ENCODE measurements around the gene RTP3. TPM values are rescaled to one million over a fixed set of nuclear protein-coding genes. Genes with fewer than 3 reads are reported as not detected.

RTP3 gene
- total RNA-seq, 1 experiment from 2014 or later, result not detected

- no peaks in the 10 kb centered on the region for H3K27me3 ChIP-seq (replicated peaks; ENCODE audit: control insufficient read depth, insufficient read depth, low read length)
- no peak overlapping the region for H3K27ac Mint-ChIP-seq (ENCODE audit: unreplicated experiment)
- H3K27me3 Mint-ChIP-seq (ENCODE audit: insufficient read depth, unreplicated experiment), result peaks cover 3% of the 10 kb centered on the region
- H3K4me1 Mint-ChIP-seq (ENCODE audit: low read depth, unreplicated experiment), result peaks cover 14% of the 10 kb centered on the region
- H3K4me1 ChIP-seq, result no peaks in the 10 kb centered on the region
- H3K9me3 ChIP-seq, result no peaks in the 10 kb centered on the region
- no peak for DNase-seq
- BruUV-seq (replicated peaks), result no TSS peak
- no peak overlapping the region for H3K4me3 ChIP-seq (ENCODE audit: low read depth, low read length)
- TF ChIP-seq, protein P1, sequence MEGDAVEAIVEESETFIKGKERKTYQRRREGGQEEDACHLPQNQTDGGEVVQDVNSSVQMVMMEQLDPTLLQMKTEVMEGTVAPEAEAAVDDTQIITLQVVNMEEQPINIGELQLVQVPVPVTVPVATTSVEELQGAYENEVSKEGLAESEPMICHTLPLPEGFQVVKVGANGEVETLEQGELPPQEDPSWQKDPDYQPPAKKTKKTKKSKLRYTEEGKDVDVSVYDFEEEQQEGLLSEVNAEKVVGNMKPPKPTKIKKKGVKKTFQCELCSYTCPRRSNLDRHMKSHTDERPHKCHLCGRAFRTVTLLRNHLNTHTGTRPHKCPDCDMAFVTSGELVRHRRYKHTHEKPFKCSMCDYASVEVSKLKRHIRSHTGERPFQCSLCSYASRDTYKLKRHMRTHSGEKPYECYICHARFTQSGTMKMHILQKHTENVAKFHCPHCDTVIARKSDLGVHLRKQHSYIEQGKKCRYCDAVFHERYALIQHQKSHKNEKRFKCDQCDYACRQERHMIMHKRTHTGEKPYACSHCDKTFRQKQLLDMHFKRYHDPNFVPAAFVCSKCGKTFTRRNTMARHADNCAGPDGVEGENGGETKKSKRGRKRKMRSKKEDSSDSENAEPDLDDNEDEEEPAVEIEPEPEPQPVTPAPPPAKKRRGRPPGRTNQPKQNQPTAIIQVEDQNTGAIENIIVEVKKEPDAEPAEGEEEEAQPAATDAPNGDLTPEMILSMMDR (IDR thresholded peaks at IDR 0.05; ENCODE audit: insufficient read depth in 1 of 2, low read depth in 1 of 2, low read length in 1 of 2, severe bottlenecking in 1 of 2, unreplicated experiment in 1 of 2), result no peak
- no peaks in the 10 kb centered on the region for H3K36me3 ChIP-seq (ENCODE audit: control insufficient read depth, insufficient read depth, low read length)
- ChIA-PET CTCF (no interaction called here), POLR2A (no interaction called here)
- no peak overlapping the region for H3K4me3 Mint-ChIP-seq (ENCODE audit: unreplicated experiment)
- peaks cover 8% of the 10 kb centered on the region for H3K9me3 Mint-ChIP-seq (ENCODE audit: unreplicated experiment)
- no peaks in the 10 kb centered on the region for H3K36me3 Mint-ChIP-seq (ENCODE audit: insufficient read depth, unreplicated experiment)
- intact Hi-C loops (cut with micrococcal nuclease; ENCODE audit: unreplicated experiment), result no loop called here
Observed at GRCh38 chr3:46538803-46539442, 41.1 kb downstream of the RTP3 start.

GRCh38 chr3:46539443-46540005, 41.7 kb downstream of the RTP3 start:
- Histone ChIP-seq H3K36me3 (ENCODE audit: control insufficient read depth, insufficient read depth, low read length) (no peaks in the 10 kb centered on the region), H3K27me3 (replicated peaks; ENCODE audit: control insufficient read depth, insufficient read depth, low read length) (no peaks in the 10 kb centered on the region), H3K9me3 (no peaks in the 10 kb centered on the region), H3K4me1 (no peaks in the 10 kb centered on the region), H3K4me3 (ENCODE audit: low read depth, low read length) (no peak overlapping the region)
- BruUV-seq (replicated peaks), result no TSS peak
- H3K9me3 Mint-ChIP-seq (ENCODE audit: unreplicated experiment), result peaks cover 2% of the 10 kb centered on the region
- no peak overlapping the region for H3K27ac Mint-ChIP-seq (ENCODE audit: unreplicated experiment)
- no peaks in the 10 kb centered on the region for H3K27me3 Mint-ChIP-seq (ENCODE audit: insufficient read depth, unreplicated experiment)
- peaks cover 14% of the 10 kb centered on the region for H3K4me1 Mint-ChIP-seq (ENCODE audit: low read depth, unreplicated experiment)
- no peak overlapping the region for H3K4me3 Mint-ChIP-seq (ENCODE audit: unreplicated experiment)
- H3K36me3 Mint-ChIP-seq (ENCODE audit: insufficient read depth, unreplicated experiment), result no peaks in the 10 kb centered on the region
- ChIA-PET POLR2A (no interaction called here), CTCF (no interaction called here)
- TF ChIP-seq, protein P1 (IDR thresholded peaks at IDR 0.05; ENCODE audit: insufficient read depth in 1 of 2, low read depth in 1 of 2, low read length in 1 of 2, severe bottlenecking in 1 of 2, unreplicated experiment in 1 of 2), result no peak
- DNase-seq, result no peak
- intact Hi-C loops (cut with micrococcal nuclease; ENCODE audit: unreplicated experiment), result loop anchor here (5.0 kb wide), 1 partner anchor 32 kb away; no protein-coding TSS in a partner anchor

- TF ChIP-seq, protein P1 (IDR thresholded peaks at IDR 0.05; ENCODE audit: insufficient read depth in 1 of 2, low read depth in 1 of 2, low read length in 1 of 2, severe bottlenecking in 1 of 2, unreplicated experiment in 1 of 2), result no peak
- no peaks in the 10 kb centered on the region for H3K36me3 ChIP-seq (ENCODE audit: control insufficient read depth, insufficient read depth, low read length)
- H3K9me3 ChIP-seq, result no peaks in the 10 kb centered on the region
- no peaks in the 10 kb centered on the region for H3K27me3 ChIP-seq (replicated peaks; ENCODE audit: control insufficient read depth, insufficient read depth, low read length)
- CTCF ChIA-PET, result interaction anchor here (0.5 kb wide), 1 partner anchor 15 kb away, joined by 3 read pairs; no protein-coding TSS in a partner anchor
- DNase-seq, result no peak
- no peaks in the 10 kb centered on the region for H3K9me3 Mint-ChIP-seq (ENCODE audit: unreplicated experiment)
- POLR2A ChIA-PET, result no interaction called here
- H3K4me1 Mint-ChIP-seq (ENCODE audit: low read depth, unreplicated experiment), result peaks cover 14% of the 10 kb centered on the region
- no TSS peak for BruUV-seq (replicated peaks)
- no peak overlapping the region for H3K27ac Mint-ChIP-seq (ENCODE audit: unreplicated experiment)
- no peak overlapping the region for H3K4me3 ChIP-seq (ENCODE audit: low read depth, low read length)
- no peaks in the 10 kb centered on the region for H3K36me3 Mint-ChIP-seq (ENCODE audit: insufficient read depth, unreplicated experiment)
- no peaks in the 10 kb centered on the region for H3K4me1 ChIP-seq
- intact Hi-C loops (cut with micrococcal nuclease; ENCODE audit: unreplicated experiment), result loop anchor here (5.0 kb wide), 1 partner anchor 33 kb away; no protein-coding TSS in a partner anchor
- H3K4me3 Mint-ChIP-seq (ENCODE audit: unreplicated experiment), result no peak overlapping the region
- no peaks in the 10 kb centered on the region for H3K27me3 Mint-ChIP-seq (ENCODE audit: insufficient read depth, unreplicated experiment)
Observed at GRCh38 chr3:46540550-46540949, 42.8 kb downstream of the RTP3 start.

Measured in Caco-2 (cell line).